ENCODE measurements around the gene B4GALNT4.
"Not testable (repeated sequence)": the region's sequence is repeated elsewhere in the genome, so short reads cannot be mapped to it uniquely, and the experiment has no call there.

B4GALNT4 gene

GRCh38 chr11:377174-377865, 8.0 kb downstream of the B4GALNT4 start:
- no peak for DNase-seq

GRCh38 chr11:377883-378500, 8.7 kb downstream of the B4GALNT4 start:
- no peak for DNase-seq

- no peak for DNase-seq
Observed at GRCh38 chr11:379205-380094, 10.2 kb downstream of the B4GALNT4 start.

GRCh38 chr11:380095-380480, 10.8 kb downstream of the B4GALNT4 start:
- no peak for DNase-seq

GRCh38 chr11:380491-380890, 11.2 kb downstream of the B4GALNT4 start:
- DNase-seq = no peak

GRCh38 chr11:380996-381395, 11.7 kb downstream of the B4GALNT4 start:
- no peak for DNase-seq

GRCh38 chr11:381501-382072, 12.3 kb downstream of the B4GALNT4 start:
- DNase-seq = no peak

GRCh38 chr11:382081-382629, 12.9 kb downstream of the B4GALNT4 start:
- no peak for DNase-seq

GRCh38 chr11:383431-383830, 14.1 kb downstream of the B4GALNT4 start:
- no peak for DNase-seq

GRCh38 chr11:384511-384910, 15.2 kb downstream of the B4GALNT4 start:
- DNase-seq = no peak

GRCh38 chr11:385594-386351, 16.5 kb downstream of the B4GALNT4 start:
- DNase-seq = no peak

- DNase-seq = no peak
Observed at GRCh38 chr11:386483-386882, 17.2 kb downstream of the B4GALNT4 start.

- no peak for DNase-seq
Observed at GRCh38 chr11:387193-387793, 18.0 kb downstream of the B4GALNT4 start.

- DNase-seq = not testable (repeated sequence)
Observed at GRCh38 chr11:389369-389768, 20.1 kb downstream of the B4GALNT4 start.

- DNase-seq = no peak
Observed at GRCh38 chr11:390175-390574, 20.9 kb downstream of the B4GALNT4 start.

- DNase-seq = no peak
Observed at GRCh38 chr11:391117-392017, 22.1 kb downstream of the B4GALNT4 start.

- no peak for DNase-seq
Observed at GRCh38 chr11:392102-392777, 22.9 kb downstream of the B4GALNT4 start.

GRCh38 chr11:393219-394033, 24.1 kb downstream of the B4GALNT4 start:
- DNase-seq = no peak
